ENCODE results near the gene TLE3.

Gene TLE3

GRCh38 chr15:70014860-70015490 is 82.7 kb downstream of the TLE3 start:
- no peak overlapping the region for H3K4me3 ChIP-seq (ENCODE audit: low read length)

GRCh38 chr15:70014331-70014730 is 83.4 kb downstream of the TLE3 start:
- H3K4me3 ChIP-seq (ENCODE audit: low read length), result no peak overlapping the region
- TF ChIP-seq CTCF (conservative IDR thresholded peaks at IDR 0.05; ENCODE audit: low read length), result no peak
- no peak for DNase-seq (ENCODE audit: low read depth)

More at GRCh38 chr15:70014860-70015490, 82.7 kb downstream of the TLE3 start:
- no peak for TF ChIP-seq CTCF (conservative IDR thresholded peaks at IDR 0.05; ENCODE audit: low read length)
- no peak for DNase-seq (ENCODE audit: low read depth)

GRCh38 chr15:70013656-70014313 is 83.9 kb downstream of the TLE3 start:
- no peak for TF ChIP-seq CTCF (conservative IDR thresholded peaks at IDR 0.05; ENCODE audit: low read length)
- DNase-seq (ENCODE audit: low read depth), result no peak
- H3K4me3 ChIP-seq (ENCODE audit: low read length), result no peak overlapping the region

GRCh38 chr15:70012895-70013294 is 84.8 kb downstream of the TLE3 start:
- TF ChIP-seq CTCF (conservative IDR thresholded peaks at IDR 0.05; ENCODE audit: low read length), result no peak
- no peak overlapping the region for H3K4me3 ChIP-seq (ENCODE audit: low read length)
- no peak for DNase-seq (ENCODE audit: low read depth)

GRCh38 chr15:70008697-70009290 is 88.9 kb downstream of the TLE3 start:
- DNase-seq (ENCODE audit: low read depth), result no peak

GRCh38 chr15:70006259-70007147 is 91.2 kb downstream of the TLE3 start:
- no peak for TF ChIP-seq CTCF (conservative IDR thresholded peaks at IDR 0.05; ENCODE audit: low read length)

More at GRCh38 chr15:70008697-70009290, 88.9 kb downstream of the TLE3 start:
- TF ChIP-seq CTCF (conservative IDR thresholded peaks at IDR 0.05; ENCODE audit: low read length), result no peak
- no peak overlapping the region for H3K4me3 ChIP-seq (ENCODE audit: low read length)

More at GRCh38 chr15:70006259-70007147, 91.2 kb downstream of the TLE3 start:
- no peak overlapping the region for H3K4me3 ChIP-seq (ENCODE audit: low read length)
- DNase-seq (ENCODE audit: low read depth), result no peak

Data from AG10803 (cell line).